ENCODE data around the gene IL17RC.
A peak's percentile ranks its signal among the peaks of the same experiment; 100 is the strongest.

The IL17RC gene

GRCh38 chr3:9903238-9903624 is 13.7 kb upstream of the IL17RC start:
- FAIRE-seq: no peak
- no peak for DNase-seq (ENCODE audit: insufficient read length, low spot score)
- TF ChIP-seq SPI1 (IDR thresholded peaks at IDR 0.05; ENCODE audit: low read depth, low read length): no peak
- TF ChIP-seq POU2F2 (IDR thresholded peaks at IDR 0.05; ENCODE audit: low read depth, low read length): no peak
- TF ChIP-seq PAX5 (IDR thresholded peaks at IDR 0.05; ENCODE audit: insufficient read depth, low read length, severe bottlenecking): no peak
- no peak for TF ChIP-seq POLR2AphosphoS5 (IDR thresholded peaks at IDR 0.05; ENCODE audit: low read depth, low read length)
- TF ChIP-seq TAF1 (IDR thresholded peaks at IDR 0.05; ENCODE audit: low read depth, low read length): no peak
- no peak for TF ChIP-seq POLR2A (IDR thresholded peaks at IDR 0.05; ENCODE audit: low read depth, low read length)

- DNase-seq (ENCODE audit: insufficient read length, low spot score) (no peak), FAIRE-seq (no peak)
- TF ChIP-seq POU2F2 (IDR thresholded peaks at IDR 0.05; ENCODE audit: low read depth, low read length) (no peak), POLR2AphosphoS5 (IDR thresholded peaks at IDR 0.05; ENCODE audit: low read depth, low read length) (no peak), TAF1 (IDR thresholded peaks at IDR 0.05; ENCODE audit: low read depth, low read length) (no peak), SPI1 (IDR thresholded peaks at IDR 0.05; ENCODE audit: low read depth, low read length) (no peak), POLR2A (IDR thresholded peaks at IDR 0.05; ENCODE audit: low read depth, low read length) (no peak), PAX5 (IDR thresholded peaks at IDR 0.05; ENCODE audit: insufficient read depth, low read length, severe bottlenecking) (no peak)
Observed at GRCh38 chr3:9903904-9904303, 13.0 kb upstream of the IL17RC start.

- DNase-seq (ENCODE audit: insufficient read length, low spot score) (no peak), FAIRE-seq (no peak)
- TF ChIP-seq POU2F2 (IDR thresholded peaks at IDR 0.05; ENCODE audit: low read depth, low read length): no peak
Observed at GRCh38 chr3:9906480-9906879, 10.4 kb upstream of the IL17RC start.

- FAIRE-seq: no peak
- DNase-seq (ENCODE audit: insufficient read length, low spot score): no peak
- no peak for TF ChIP-seq POU2F2 (IDR thresholded peaks at IDR 0.05; ENCODE audit: low read depth, low read length)
- TF ChIP-seq POLR2AphosphoS5 (IDR thresholded peaks at IDR 0.05; ENCODE audit: low read depth, low read length): no peak
- no peak for TF ChIP-seq TAF1 (IDR thresholded peaks at IDR 0.05; ENCODE audit: low read depth, low read length)
- TF ChIP-seq SPI1 (IDR thresholded peaks at IDR 0.05; ENCODE audit: low read depth, low read length): no peak
- TF ChIP-seq PAX5 (IDR thresholded peaks at IDR 0.05; ENCODE audit: insufficient read depth, low read length, severe bottlenecking): no peak
- no peak for TF ChIP-seq POLR2A (IDR thresholded peaks at IDR 0.05; ENCODE audit: low read depth, low read length)
Observed at GRCh38 chr3:9908286-9908685, 8.6 kb upstream of the IL17RC start.

- TF ChIP-seq POLR2AphosphoS5 (IDR thresholded peaks at IDR 0.05; ENCODE audit: low read depth, low read length): no peak
- TF ChIP-seq SPI1 (IDR thresholded peaks at IDR 0.05; ENCODE audit: low read depth, low read length): peak; percentile 51
- DNase-seq (ENCODE audit: insufficient read length, low spot score) (no peak), FAIRE-seq (no peak)
Observed at GRCh38 chr3:9909221-9910013, 7.5 kb upstream of the IL17RC start.

- TF ChIP-seq SPI1 (IDR thresholded peaks at IDR 0.05; ENCODE audit: low read depth, low read length) (no peak), POLR2AphosphoS5 (IDR thresholded peaks at IDR 0.05; ENCODE audit: low read depth, low read length) (no peak), POU2F2 (IDR thresholded peaks at IDR 0.05; ENCODE audit: low read depth, low read length) (no peak), PAX5 (IDR thresholded peaks at IDR 0.05; ENCODE audit: insufficient read depth, low read length, severe bottlenecking) (no peak), POLR2A (IDR thresholded peaks at IDR 0.05; ENCODE audit: low read depth, low read length) (no peak), TAF1 (IDR thresholded peaks at IDR 0.05; ENCODE audit: low read depth, low read length) (no peak)
- no peak for FAIRE-seq
- no peak for DNase-seq (ENCODE audit: insufficient read length, low spot score)
Observed at GRCh38 chr3:9911863-9912262, 5.0 kb upstream of the IL17RC start.

GRCh38 chr3:9912294-9912935 is 4.5 kb upstream of the IL17RC start:
- DNase-seq (ENCODE audit: insufficient read length, low spot score): no peak
- FAIRE-seq: no peak
- TF ChIP-seq TAF1 (IDR thresholded peaks at IDR 0.05; ENCODE audit: low read depth, low read length) (no peak), SPI1 (IDR thresholded peaks at IDR 0.05; ENCODE audit: low read depth, low read length) (no peak), POLR2AphosphoS5 (IDR thresholded peaks at IDR 0.05; ENCODE audit: low read depth, low read length) (no peak), POLR2A (IDR thresholded peaks at IDR 0.05; ENCODE audit: low read depth, low read length) (no peak), POU2F2 (IDR thresholded peaks at IDR 0.05; ENCODE audit: low read depth, low read length) (no peak), PAX5 (IDR thresholded peaks at IDR 0.05; ENCODE audit: insufficient read depth, low read length, severe bottlenecking) (no peak)

GRCh38 chr3:9913601-9914000 is 3.3 kb upstream of the IL17RC start:
- DNase-seq (ENCODE audit: insufficient read length, low spot score) (no peak), FAIRE-seq (no peak)
- no peak for TF ChIP-seq POU2F2 (IDR thresholded peaks at IDR 0.05; ENCODE audit: low read depth, low read length)
- no peak for TF ChIP-seq POLR2A (IDR thresholded peaks at IDR 0.05; ENCODE audit: low read depth, low read length)
- TF ChIP-seq PAX5 (IDR thresholded peaks at IDR 0.05; ENCODE audit: insufficient read depth, low read length, severe bottlenecking): no peak
- TF ChIP-seq SPI1 (IDR thresholded peaks at IDR 0.05; ENCODE audit: low read depth, low read length): no peak
- TF ChIP-seq POLR2AphosphoS5 (IDR thresholded peaks at IDR 0.05; ENCODE audit: low read depth, low read length): no peak
- no peak for TF ChIP-seq TAF1 (IDR thresholded peaks at IDR 0.05; ENCODE audit: low read depth, low read length)

GRCh38 chr3:9914011-9914410 is 2.9 kb upstream of the IL17RC start:
- no peak for DNase-seq (ENCODE audit: insufficient read length, low spot score)
- TF ChIP-seq POLR2AphosphoS5 (IDR thresholded peaks at IDR 0.05; ENCODE audit: low read depth, low read length): no peak
- no peak for TF ChIP-seq TAF1 (IDR thresholded peaks at IDR 0.05; ENCODE audit: low read depth, low read length)
- no peak for TF ChIP-seq SPI1 (IDR thresholded peaks at IDR 0.05; ENCODE audit: low read depth, low read length)
- TF ChIP-seq POLR2A (IDR thresholded peaks at IDR 0.05; ENCODE audit: low read depth, low read length): no peak
- no peak for TF ChIP-seq POU2F2 (IDR thresholded peaks at IDR 0.05; ENCODE audit: low read depth, low read length)
- TF ChIP-seq PAX5 (IDR thresholded peaks at IDR 0.05; ENCODE audit: insufficient read depth, low read length, severe bottlenecking): no peak

More at GRCh38 chr3:9914011-9914410, 2.9 kb upstream of the IL17RC start:
- no peak for FAIRE-seq

All from GM12891 (cell line).